WTC11 (cell line): Measurements from ENCODE around the gene FOXC1. TPM values are rescaled to one million over a fixed set of nuclear protein-coding genes. Genes with fewer than 3 reads are reported as not detected.

Experiments
- ATAC-seq: fragments of 200-7000 bp; cut with Tn5 transposase; 2 replicates; pipeline ENCODE4 v1.10.0; 2021; ENCODE audit warnings: mild to moderate bottlenecking, moderate library complexity
- CTCF ChIA-PET: fragments of 300-600 bp; sonication (Branson Sonifier 250); formaldehyde crosslinking; loops from one replicate; lab custom pipeline; 2021; ENCODE audit warnings: antibody characterized with exemption; lab: Charles Lee
- POLR2A ChIA-PET: fragments of 350-600 bp; sonication (Branson Sonifier 250); formaldehyde crosslinking; loops from one replicate; lab custom pipeline; 2021; ENCODE audit warnings: antibody characterized with exemption; lab: Charles Lee
- DNase-seq: peaks from one replicate; pipeline ENCODE4 v3.0.0; 2021; ENCODE audit warnings: low spot score
- H3K27ac Mint-ChIP-seq: 2 replicates; pipeline ENCODE4 v1.8.0; 2021; ENCODE audit warnings: mixed read lengths
- H3K27me3 Mint-ChIP-seq: 2 replicates; pipeline ENCODE4 v1.8.0; 2021; ENCODE audit warnings: low read depth, mild to moderate bottlenecking, moderate library complexity, mixed read lengths
- H3K36me3 Mint-ChIP-seq: 2 replicates; pipeline ENCODE4 v1.8.0; 2021; ENCODE audit warnings: mixed read lengths
- H3K4me1 Mint-ChIP-seq: 2 replicates; pipeline ENCODE4 v1.8.0; 2022; ENCODE audit warnings: mixed read lengths
- H3K4me3 Mint-ChIP-seq: 2 replicates; pipeline ENCODE4 v1.8.0; 2021; ENCODE audit warnings: mild to moderate bottlenecking, moderate library complexity, mixed read lengths
- H3K9me3 Mint-ChIP-seq: 2 replicates; pipeline ENCODE4 v1.8.0; 2021; ENCODE audit warnings: mixed read lengths
- AR ChIP-seq: fragments of 250-450 bp; sonication (Bioruptor Pico); IDR thresholded peaks from 2 replicates; pipeline ENCODE4 v1.9.0; 2021; ENCODE audit warnings: mild to moderate bottlenecking
- ARID4B ChIP-seq: sonication (generic); formaldehyde crosslinking; IDR thresholded peaks from 2 replicates; pipeline ENCODE4 v1.8.0; 2023; ENCODE audit warnings: missing genetic modification reagents, mild to moderate bottlenecking, borderline replicate concordance
- E2F5 ChIP-seq: sonication (generic); formaldehyde crosslinking; IDR thresholded peaks from 2 replicates; pipeline ENCODE4 v1.8.1; 2022; ENCODE audit warnings: mild to moderate bottlenecking, moderate library complexity, missing genetic modification reagents
- ESRRA ChIP-seq: sonication (generic); formaldehyde crosslinking; IDR thresholded peaks from 2 replicates; pipeline ENCODE4 v1.8.1; 2022; ENCODE audit warnings: mild to moderate bottlenecking, missing genetic modification reagents, borderline replicate concordance
- ETV6 ChIP-seq: sonication (generic); formaldehyde crosslinking; IDR thresholded peaks from 2 replicates; pipeline ENCODE4 v1.8.1; 2022; ENCODE audit warnings: mild to moderate bottlenecking, missing genetic modification reagents
- FOXP1 ChIP-seq: sonication (generic); formaldehyde crosslinking; IDR thresholded peaks from 2 replicates; pipeline ENCODE4 v1.8.0; 2022; ENCODE audit warnings: missing genetic modification reagents, mild to moderate bottlenecking, moderate library complexity, borderline replicate concordance
- HMGA2 ChIP-seq: fragments of 250-450 bp; sonication (Bioruptor Pico); IDR thresholded peaks from 2 replicates; pipeline ENCODE4 v1.4.0; 2021; ENCODE audit warnings: mild to moderate bottlenecking, moderate library complexity
- HMGXB4 ChIP-seq: sonication (generic); formaldehyde crosslinking; IDR thresholded peaks from 2 replicates; pipeline ENCODE4 v1.8.1; 2023; ENCODE audit warnings: mild to moderate bottlenecking, moderate library complexity, missing genetic modification reagents
- IRF2 ChIP-seq: sonication (generic); formaldehyde crosslinking; IDR thresholded peaks from 2 replicates; pipeline ENCODE4 v1.8.0; 2022; ENCODE audit warnings: low read depth, missing genetic modification reagents, borderline replicate concordance
- JUN ChIP-seq: sonication (generic); formaldehyde crosslinking; IDR thresholded peaks from 2 replicates; pipeline ENCODE4 v1.8.0; 2023; ENCODE audit warnings: mild to moderate bottlenecking, missing genetic modification reagents
- MLX ChIP-seq: sonication (generic); formaldehyde crosslinking; IDR thresholded peaks from 2 replicates; pipeline ENCODE4 v1.8.1; 2023; ENCODE audit warnings: mild to moderate bottlenecking, missing genetic modification reagents, moderate library complexity
- MYBL2 ChIP-seq: sonication (generic); formaldehyde crosslinking; IDR thresholded peaks from 2 replicates; pipeline ENCODE4 v1.8.1; 2023; ENCODE audit warnings: mild to moderate bottlenecking, moderate library complexity, missing genetic modification reagents
- NR1H2 ChIP-seq: sonication (generic); formaldehyde crosslinking; IDR thresholded peaks from 2 replicates; pipeline ENCODE4 v1.9.0; 2021; ENCODE audit warnings: mild to moderate bottlenecking, moderate library complexity, missing genetic modification reagents
- PRDM15 ChIP-seq: sonication (generic); formaldehyde crosslinking; IDR thresholded peaks from 2 replicates; pipeline ENCODE4 v1.8.0; 2022; ENCODE audit warnings: missing genetic modification reagents
- PRRX2 ChIP-seq: fragments of 250-450 bp; sonication (Bioruptor Pico); IDR thresholded peaks from 2 replicates; pipeline ENCODE4 v1.8.0; 2021; ENCODE audit warnings: mild to moderate bottlenecking
- ZNF232 ChIP-seq: sonication (generic); formaldehyde crosslinking; IDR thresholded peaks from 2 replicates; pipeline ENCODE4 v1.8.0; 2022; ENCODE audit warnings: mild to moderate bottlenecking, missing genetic modification reagents
- ZNF263 ChIP-seq: sonication (generic); formaldehyde crosslinking; IDR thresholded peaks from 2 replicates; pipeline ENCODE4 v1.8.1; 2022; ENCODE audit warnings: low read depth, mild to moderate bottlenecking, moderate library complexity, missing genetic modification reagents
- total RNA-seq: library from RNA; stranded (reverse); gene quantifications from 3 replicates; pipeline ENCODE4 v1.2.3, GENCODE V29; 2021

FOXC1 gene
- total RNA-seq, 1 experiment from 2014 or later, result 10.7 TPM

- Mint-ChIP-seq H3K4me3 (peak overlapping the region; percentile 57), H3K4me1 (peaks cover 39% of the 10 kb centered on the region), H3K36me3 (no peaks in the 10 kb centered on the region)
- ATAC-seq (no peak), DNase-seq (no peak)
- CTCF ChIA-PET, result no interaction called here
- POLR2A ChIA-PET, result no interaction called here
- TF ChIP-seq HMGA2, result no peak
- no peak for TF ChIP-seq PRDM15
- no peak for TF ChIP-seq E2F5 (CRISPR knock-in tag)
- no peak for TF ChIP-seq ETV6 (CRISPR knock-in tag)
- no peak for TF ChIP-seq NR1H2 (CRISPR knock-in tag)
- TF ChIP-seq AR, result no peak
- TF ChIP-seq JUN (CRISPR knock-in tag), result no peak
- TF ChIP-seq MLX (CRISPR knock-in tag), result no peak
- no peak for TF ChIP-seq PRRX2 (CRISPR knock-in tag)
- no peak for TF ChIP-seq ZNF232 (CRISPR knock-in tag)
- no peak for TF ChIP-seq FOXP1 (CRISPR knock-in tag)
- TF ChIP-seq ESRRA, result no peak
- TF ChIP-seq ZNF263 (CRISPR knock-in tag), result no peak
- no peak for TF ChIP-seq IRF2 (CRISPR knock-in tag)
- TF ChIP-seq HMGXB4 (CRISPR knock-in tag), result no peak
- TF ChIP-seq ARID4B, result no peak
- no peak for TF ChIP-seq MYBL2 (CRISPR knock-in tag)
- TF ChIP-seq, all 79 proteins: peak for 0
- peaks cover 83% of the 10 kb centered on the region for H3K27me3 Mint-ChIP-seq
- no peaks in the 10 kb centered on the region for H3K9me3 Mint-ChIP-seq
- no peak overlapping the region for H3K27ac Mint-ChIP-seq
These were observed 6.0 kb upstream of the FOXC1 start for GRCh38 chr6:1603708-1604107.
